GM23248 (cell line): ENCODE data around the gene TP53RK.

Experiments used
- EZH2 ChIP-seq: fragments of 200-600 bp; sonication (generic); IDR thresholded peaks from 2 replicates; pipeline ENCODE4 v1.6.1; 2018; ENCODE audit warnings: antibody characterized with exemption, mild to moderate bottlenecking; ENCODE audit not compliant: insufficient read depth, poor library complexity, severe bottlenecking
- EZH2phosphoT487 ChIP-seq: fragments of 200-600 bp; sonication (generic); IDR thresholded peaks from 2 replicates; pipeline ENCODE4 v1.6.1; 2018; ENCODE audit warnings: antibody characterized with exemption, moderate library complexity, mild to moderate bottlenecking, low read depth; ENCODE audit not compliant: insufficient read depth

DNA sequence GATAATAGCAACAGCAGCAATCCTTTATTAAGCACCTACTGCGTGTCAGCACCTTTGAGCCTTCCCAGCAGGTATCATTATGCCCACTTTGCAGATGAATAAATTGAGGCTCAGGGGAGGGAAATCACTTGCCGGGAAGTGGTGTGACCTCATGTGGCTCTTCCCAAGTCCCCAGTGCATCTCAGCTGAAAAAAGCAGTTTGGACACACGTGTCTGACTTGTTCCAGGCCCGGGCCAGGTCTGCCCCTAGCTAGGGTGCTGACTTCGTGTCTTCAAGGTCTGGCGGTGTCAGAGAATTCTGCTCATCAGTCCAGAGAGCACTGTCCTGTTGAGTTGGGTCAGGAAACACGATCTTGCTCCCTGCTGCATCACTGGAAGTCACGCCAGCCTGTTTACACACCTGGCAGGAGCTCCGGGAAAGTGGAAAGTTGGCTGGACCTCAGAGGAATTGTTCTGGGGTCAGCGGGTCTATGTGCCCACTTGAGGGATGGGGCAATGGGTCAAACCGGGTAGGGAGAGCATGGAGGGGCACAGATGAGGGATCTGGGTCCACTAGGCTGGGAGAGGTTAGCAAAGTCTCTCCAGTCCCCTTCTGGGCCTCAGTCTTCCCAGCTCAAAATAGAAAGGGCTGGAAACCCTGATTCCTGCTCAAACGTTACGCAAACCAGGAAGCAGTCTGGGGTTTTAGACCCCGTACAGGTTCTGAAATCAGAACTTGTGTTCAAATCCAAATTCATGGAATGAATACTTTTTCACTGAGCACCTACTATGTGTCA, 48.5 kb downstream of the TP53RK start:
- no peak for TF ChIP-seq EZH2
- no peak for TF ChIP-seq EZH2phosphoT487
